C4-2B (cell line): ENCODE measurements around the gene B4GALNT3.

Source experiments
- ZFX ChIP-seq: fragments of 450-650 bp; IDR thresholded peaks from 2 replicates; pipeline ENCODE4 v1.6.1; 2017
- TF ChIP-seq, protein P1 (sequence below): fragments of 450-650 bp; conservative IDR thresholded peaks from 2 replicates; pipeline ENCODE4 v1.5.1; 2017; ENCODE audit warnings: mild to moderate bottlenecking

DNA sequence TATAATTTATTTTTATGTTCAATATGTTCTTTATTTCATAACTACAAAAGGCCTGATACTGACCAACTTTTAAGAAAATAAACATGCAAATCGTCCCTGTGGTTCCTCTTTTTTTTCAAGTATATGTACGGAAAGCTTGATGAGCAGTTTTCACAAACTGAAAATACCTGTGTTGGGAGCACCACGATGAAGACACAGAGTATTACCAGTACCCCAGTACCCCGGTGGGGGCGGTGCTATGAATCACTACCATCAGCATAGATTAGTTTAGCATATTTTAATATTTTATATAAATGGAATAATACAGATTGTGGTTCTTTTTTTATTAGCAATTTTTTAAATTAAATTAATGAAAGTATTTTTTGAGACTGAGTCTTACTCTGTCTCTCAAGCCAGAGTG lies 7.0 kb downstream of the B4GALNT3 start:
- TF ChIP-seq, protein P1, sequence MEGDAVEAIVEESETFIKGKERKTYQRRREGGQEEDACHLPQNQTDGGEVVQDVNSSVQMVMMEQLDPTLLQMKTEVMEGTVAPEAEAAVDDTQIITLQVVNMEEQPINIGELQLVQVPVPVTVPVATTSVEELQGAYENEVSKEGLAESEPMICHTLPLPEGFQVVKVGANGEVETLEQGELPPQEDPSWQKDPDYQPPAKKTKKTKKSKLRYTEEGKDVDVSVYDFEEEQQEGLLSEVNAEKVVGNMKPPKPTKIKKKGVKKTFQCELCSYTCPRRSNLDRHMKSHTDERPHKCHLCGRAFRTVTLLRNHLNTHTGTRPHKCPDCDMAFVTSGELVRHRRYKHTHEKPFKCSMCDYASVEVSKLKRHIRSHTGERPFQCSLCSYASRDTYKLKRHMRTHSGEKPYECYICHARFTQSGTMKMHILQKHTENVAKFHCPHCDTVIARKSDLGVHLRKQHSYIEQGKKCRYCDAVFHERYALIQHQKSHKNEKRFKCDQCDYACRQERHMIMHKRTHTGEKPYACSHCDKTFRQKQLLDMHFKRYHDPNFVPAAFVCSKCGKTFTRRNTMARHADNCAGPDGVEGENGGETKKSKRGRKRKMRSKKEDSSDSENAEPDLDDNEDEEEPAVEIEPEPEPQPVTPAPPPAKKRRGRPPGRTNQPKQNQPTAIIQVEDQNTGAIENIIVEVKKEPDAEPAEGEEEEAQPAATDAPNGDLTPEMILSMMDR = no peak
- TF ChIP-seq ZFX = no peak
